BJ (cell line): Measurements from ENCODE around the gene CAPN8. TPM values are rescaled to one million over a fixed set of nuclear protein-coding genes. Genes with fewer than 3 reads are reported as not detected.

Experiments
- CTCF ChIA-PET: fragments of 350-600 bp; formaldehyde crosslinking; extraction: SDS; loops from one replicate; lab custom pipeline; 2021; ENCODE audit warnings: antibody characterized with exemption, inconsistent platforms; lab: Yijun Ruan, JAX
- POLR2A ChIA-PET: fragments of 300-600 bp; sonication (Branson Sonifier 250); formaldehyde crosslinking; extraction: SDS; loops from one replicate; lab custom pipeline; 2021; ENCODE audit warnings: antibody characterized with exemption; lab: Charles Lee
- DNase-seq: peaks from one replicate; pipeline ENCODE4 v3.0.0-alpha.2; 2011; ENCODE audit warnings: low read depth
- H3K27me3 ChIP-seq: 2 replicates; pipeline ENCODE4 v1.6.0; 2011; ENCODE audit warnings: low read length; ENCODE audit not compliant: control insufficient read depth, insufficient read depth
- H3K36me3 ChIP-seq: 2 replicates; pipeline ENCODE4 v1.5.1; 2011; ENCODE audit warnings: low read length; ENCODE audit not compliant: control insufficient read depth, insufficient read depth
- H3K4me3 ChIP-seq: 2 replicates; pipeline ENCODE4 v1.5.1; 2011; ENCODE audit warnings: low read depth, mild to moderate bottlenecking, control low read depth, low read length
- CTCF ChIP-seq: IDR thresholded peaks from 2 replicates; pipeline ENCODE4 v1.5.1; 2011; ENCODE audit warnings: low read depth, mild to moderate bottlenecking, control low read depth, inconsistent platforms, low read length, moderate library complexity; ENCODE audit not compliant: insufficient read depth
- polyA plus RNA-seq: library from polyadenylated mRNA; depleted of rRNA; stranded (reverse); fragments of >200 nt; gene quantifications from 2 replicates; pipeline ENCODE4 v1.2.3, GENCODE V29; 2011

CAPN8 gene
- polyA plus RNA-seq, 1 experiment, result not detected

DNA sequence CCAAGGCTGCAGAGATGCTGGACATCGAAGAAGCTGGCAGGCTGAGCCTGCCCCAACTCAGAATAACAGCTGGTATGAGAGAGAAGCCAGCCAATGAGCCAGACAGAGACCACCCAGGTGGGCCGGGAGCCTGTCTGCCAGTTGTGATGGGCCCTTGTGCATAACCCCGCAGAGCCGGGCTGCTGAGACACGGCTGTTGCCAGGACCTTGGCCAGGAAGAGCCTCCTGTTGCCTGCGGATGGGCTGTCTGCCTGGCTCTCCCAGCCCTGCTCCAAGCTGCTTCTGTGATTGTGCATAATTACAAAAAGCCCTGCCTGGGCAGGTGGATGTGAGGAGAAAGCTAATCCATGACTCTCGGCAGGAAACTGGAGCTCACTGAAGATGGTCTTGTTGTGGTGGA lies 126.5 kb downstream of the CAPN8 start:
- TF ChIP-seq CTCF, result no peak
- no peak for DNase-seq
- no peak overlapping the region for H3K4me3 ChIP-seq
- CTCF ChIA-PET, result no interaction called here
- no peaks in the 10 kb centered on the region for H3K36me3 ChIP-seq
- POLR2A ChIA-PET, result no interaction called here
- peaks cover 5% of the 10 kb centered on the region for H3K27me3 ChIP-seq

GRCh38 chr1:223535319-223535718 lies 130.2 kb downstream of the CAPN8 start:
- no peak for DNase-seq
- Histone ChIP-seq H3K4me3 (no peak overlapping the region), H3K36me3 (no peaks in the 10 kb centered on the region), H3K27me3 (peaks cover 8% of the 10 kb centered on the region)
- ChIA-PET CTCF (no interaction called here), POLR2A (no interaction called here)
- no peak for TF ChIP-seq CTCF

GRCh38 chr1:223534677-223535076 lies 130.8 kb downstream of the CAPN8 start:
- ChIA-PET CTCF (no interaction called here), POLR2A (no interaction called here)
- Histone ChIP-seq H3K4me3 (no peak overlapping the region), H3K27me3 (peaks cover 7% of the 10 kb centered on the region), H3K36me3 (no peaks in the 10 kb centered on the region)
- TF ChIP-seq CTCF, result no peak
- no peak for DNase-seq

DNA sequence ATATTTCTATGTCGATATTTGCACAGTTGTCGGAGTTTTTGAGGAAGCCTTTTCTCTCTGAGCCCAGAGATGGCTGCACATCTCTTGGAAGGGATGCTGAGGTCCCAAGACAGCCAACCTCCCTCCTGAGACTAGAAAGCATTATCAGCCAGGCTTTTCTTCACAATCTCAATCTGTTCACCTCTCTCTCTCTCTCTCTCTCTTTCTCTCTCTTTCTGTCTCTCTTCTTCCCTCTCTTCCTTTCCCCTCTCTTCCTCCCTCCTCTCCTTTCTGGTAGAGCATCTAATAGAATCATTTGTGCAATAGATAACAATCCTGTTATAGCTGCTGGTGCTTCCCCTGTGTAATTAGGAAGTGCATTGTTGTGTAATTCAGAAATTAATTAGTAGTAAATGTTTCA lies 131.8 kb downstream of the CAPN8 start:
- ChIA-PET POLR2A (no interaction called here), CTCF (no interaction called here)
- no peak overlapping the region for H3K4me3 ChIP-seq
- no peak for DNase-seq
- no peaks in the 10 kb centered on the region for H3K36me3 ChIP-seq
- H3K27me3 ChIP-seq, result peaks cover 7% of the 10 kb centered on the region
- TF ChIP-seq CTCF, result no peak

DNA sequence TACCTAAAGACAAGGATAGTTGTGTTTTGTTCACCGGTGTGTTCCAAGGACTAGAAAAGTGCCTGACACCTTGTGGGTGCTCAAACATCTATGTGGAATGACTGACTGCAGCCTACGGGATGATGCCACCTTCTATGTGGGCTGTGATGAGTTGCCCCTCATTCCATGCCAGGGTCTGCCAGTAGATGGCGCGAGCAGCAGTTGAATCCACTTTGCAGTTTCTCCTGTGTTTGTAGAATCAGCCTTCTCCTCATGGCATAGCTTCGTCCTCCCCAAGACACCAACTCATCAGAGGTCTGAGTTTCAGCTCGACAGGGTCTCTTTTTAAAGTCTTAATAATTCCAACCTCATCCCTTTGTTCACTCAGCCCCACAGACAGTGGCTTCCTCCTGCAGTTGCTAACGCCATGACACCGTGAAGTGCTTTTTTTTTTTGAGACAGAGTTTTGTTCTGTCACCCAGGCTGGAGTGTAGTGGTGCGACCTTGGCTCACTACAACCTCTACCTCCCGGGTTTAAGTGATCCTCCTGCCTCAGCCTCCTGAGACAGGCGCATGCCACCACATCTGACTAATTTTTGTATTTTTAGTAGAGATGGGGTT lies 133.7 kb downstream of the CAPN8 start:
- POLR2A ChIA-PET, result no interaction called here
- no peak overlapping the region for H3K4me3 ChIP-seq
- peak; percentile 69 for TF ChIP-seq CTCF
- DNase-seq, result no peak
- CTCF ChIA-PET, result interaction anchor here (0.6 to 1.7 kb wide), 3 partner anchors 12 to 398 kb away, joined by 3 to 6 read pairs (median 3); no protein-coding TSS in a partner anchor
- no peaks in the 10 kb centered on the region for H3K36me3 ChIP-seq
- H3K27me3 ChIP-seq, result peaks cover 3% of the 10 kb centered on the region; the same call in 1 of the 2 replicates
